NCI-H1694 (cell line): Measurements from ENCODE around the gene LMF1.

Experiments
- DNase-seq: peaks from one replicate; lab custom pipeline; 2025; lab: John Stamatoyannopoulos, UW

The LMF1 gene

GRCh38 chr16:1002399-1003166 lies 31.8 kb upstream of the LMF1 start:
- no peak for DNase-seq

- DNase-seq = no peak
Observed at GRCh38 chr16:1001096-1001495, 30.3 kb upstream of the LMF1 start.

DNA sequence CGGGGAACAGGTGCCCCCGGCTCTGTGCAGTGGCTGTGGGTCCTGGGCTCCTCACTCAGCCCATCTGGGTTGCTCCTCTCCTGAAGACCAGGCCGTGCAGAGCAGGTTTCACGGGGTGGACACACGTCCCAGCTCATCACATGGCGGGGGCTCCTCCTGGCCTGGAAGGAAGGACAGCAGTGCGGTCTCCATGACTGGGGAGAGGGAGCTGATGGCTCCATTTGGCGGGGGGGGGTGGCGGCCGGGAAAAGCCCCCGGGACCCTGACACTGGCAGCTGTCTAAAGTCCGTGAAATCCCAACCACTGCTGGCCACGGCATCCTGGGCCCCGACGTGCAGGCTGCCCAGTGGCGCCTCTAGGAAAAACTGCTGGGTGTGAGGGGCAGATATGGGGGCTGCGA lies 29.8 kb upstream of the LMF1 start:
- no peak for DNase-seq

GRCh38 chr16:999677-1000076 lies 28.9 kb upstream of the LMF1 start:
- DNase-seq = no peak

DNA sequence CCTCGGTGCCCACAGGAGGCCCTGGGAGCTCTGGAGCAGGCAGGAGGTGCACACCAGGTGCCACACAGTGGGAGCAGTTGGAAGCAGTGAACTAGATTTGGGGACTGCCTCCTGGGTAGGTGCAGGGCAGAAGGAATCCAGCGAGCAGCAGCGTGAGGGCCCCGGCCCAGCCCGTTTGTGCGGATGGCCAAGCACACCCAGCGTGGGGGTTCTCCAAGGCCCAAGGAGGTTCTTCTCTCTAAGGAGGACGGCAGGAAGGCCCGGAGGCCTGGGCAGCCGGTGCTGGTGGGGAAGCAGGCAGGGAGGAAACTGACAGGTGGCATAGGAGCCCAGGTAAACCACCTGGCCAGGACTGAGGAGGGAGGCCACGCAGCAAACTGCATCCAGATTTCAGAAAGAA lies 27.8 kb upstream of the LMF1 start:
- DNase-seq = no peak

DNA sequence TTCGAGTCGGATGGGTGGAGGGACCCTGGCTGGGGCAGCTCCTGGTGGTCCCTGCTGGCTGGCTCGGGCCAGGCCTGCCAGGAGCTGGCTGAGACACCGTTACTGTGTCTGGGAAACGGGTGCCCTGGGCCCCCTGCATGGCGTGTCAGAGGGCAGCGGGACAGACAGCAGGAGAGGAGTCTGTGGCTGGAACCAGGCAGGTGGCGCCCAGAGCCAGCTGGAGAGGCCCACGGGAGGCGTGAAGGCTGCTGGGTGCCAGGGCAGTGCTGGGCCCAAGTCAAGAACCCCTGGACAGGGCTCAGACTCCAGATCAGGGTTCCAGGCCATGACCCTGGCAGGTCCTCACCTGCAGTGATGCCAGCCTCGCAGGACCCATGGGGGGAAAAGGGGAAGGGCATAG lies 27.4 kb upstream of the LMF1 start:
- no peak for DNase-seq

DNA sequence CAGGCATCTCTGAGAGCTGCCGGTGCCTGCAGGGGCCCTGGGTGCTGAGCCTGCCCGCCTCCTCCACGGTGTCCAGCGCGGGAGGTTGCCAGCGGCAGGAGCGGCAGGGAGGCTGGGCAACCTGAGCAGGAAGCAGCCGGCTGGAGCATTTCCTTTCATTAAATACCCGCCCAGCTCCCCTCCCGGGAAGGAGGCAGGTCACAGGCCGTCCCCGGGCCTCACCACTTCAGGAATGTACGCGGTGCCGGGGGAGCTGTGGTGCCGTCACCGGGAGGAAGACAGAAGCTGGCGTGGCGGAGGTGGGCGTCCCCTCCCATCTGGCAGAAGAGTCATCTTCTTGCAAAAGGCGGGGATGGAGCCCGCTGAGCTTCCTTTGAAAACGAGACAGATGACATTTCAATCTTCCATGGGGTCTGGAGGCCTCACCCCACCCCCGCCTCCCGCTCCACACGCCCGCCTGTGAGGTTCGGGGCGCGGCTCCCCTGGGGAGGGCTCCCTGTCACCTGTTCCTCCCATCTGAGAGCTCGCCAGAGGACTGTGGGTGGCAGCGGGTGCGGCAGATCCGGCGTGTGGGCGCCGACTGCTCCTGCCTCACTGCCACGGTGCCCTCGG lies 26.8 kb upstream of the LMF1 start:
- DNase-seq = no peak

DNA sequence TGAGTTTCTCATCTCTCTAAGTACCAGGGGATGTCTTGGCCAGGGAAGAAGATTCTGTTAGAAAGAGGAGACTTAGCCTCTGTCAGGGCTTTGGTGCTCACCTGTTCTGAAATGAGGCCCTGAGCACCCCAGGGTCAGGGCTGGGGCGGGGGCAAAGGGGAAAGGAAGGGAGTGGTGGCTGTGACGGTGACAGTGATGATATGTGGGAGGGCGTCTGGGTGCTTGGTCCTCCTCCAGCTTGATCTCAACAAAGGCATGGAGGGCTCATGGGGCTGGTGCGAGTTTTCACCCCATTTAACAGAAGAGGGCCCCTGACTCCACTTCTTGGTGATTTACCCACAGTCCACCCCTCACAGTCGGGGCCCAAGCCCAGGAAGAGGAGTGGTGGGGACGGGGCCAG lies 25.9 kb upstream of the LMF1 start:
- DNase-seq = no peak

DNA sequence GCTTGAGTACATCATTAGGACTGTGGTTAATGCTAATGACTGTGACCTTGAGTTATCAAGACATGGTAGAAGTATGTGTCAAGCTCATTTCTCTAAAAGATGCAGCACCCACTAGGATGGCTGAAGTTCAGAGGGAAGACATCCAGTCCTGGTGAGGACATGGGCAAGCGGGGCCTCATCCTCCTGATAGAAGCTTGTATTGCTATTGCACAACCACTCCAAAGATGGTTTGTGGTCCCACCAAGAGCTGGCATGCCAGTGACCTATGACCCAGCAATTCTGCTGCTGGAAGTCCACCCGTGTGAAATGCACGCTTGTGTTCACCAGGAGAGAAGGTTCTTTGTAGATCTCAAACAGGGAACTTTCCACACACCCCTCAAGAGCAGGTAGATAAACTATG lies 25.0 kb upstream of the LMF1 start:
- DNase-seq = no peak

- DNase-seq = no peak
Observed at GRCh38 chr16:995087-995486, 24.3 kb upstream of the LMF1 start.

DNA sequence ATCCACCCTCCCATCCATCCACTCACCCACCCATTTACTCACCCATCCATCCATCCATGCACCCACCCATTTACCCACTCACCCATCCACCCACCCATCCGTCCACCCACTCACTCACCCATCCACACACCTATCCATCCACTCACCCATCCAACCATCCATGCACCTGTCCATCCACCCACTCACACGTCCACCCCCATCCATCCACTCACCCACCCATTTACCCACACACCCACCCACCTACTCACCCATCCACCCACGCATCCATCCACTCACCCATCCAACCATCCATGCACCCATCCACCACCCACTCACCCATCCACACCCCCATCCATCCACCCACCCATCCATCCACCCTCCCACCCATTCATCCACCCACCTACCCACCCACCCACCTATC lies 22.9 kb upstream of the LMF1 start:
- DNase-seq = no peak

- DNase-seq = no peak
Observed at GRCh38 chr16:991773-992172, 21.0 kb upstream of the LMF1 start.

DNA sequence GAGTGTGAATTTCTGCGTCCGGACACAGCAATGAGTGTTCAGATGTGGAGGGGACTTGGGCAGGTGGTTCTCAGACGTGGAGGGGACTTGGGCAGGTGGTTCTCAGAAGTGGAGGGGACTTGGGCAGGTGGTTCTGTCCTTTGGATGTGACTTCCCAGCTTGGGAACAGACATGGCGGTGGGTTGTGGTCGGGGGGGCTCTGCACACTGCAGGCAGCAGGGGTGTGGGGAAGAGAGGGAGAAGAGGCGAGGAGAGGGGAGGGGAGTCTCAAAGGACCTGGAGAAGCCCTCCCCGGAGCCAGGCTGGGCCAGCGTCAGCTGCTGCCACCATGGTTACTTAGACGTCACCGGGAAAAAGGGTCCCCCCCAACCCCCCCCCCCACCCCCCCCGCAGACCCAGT lies 20.6 kb upstream of the LMF1 start:
- DNase-seq = no peak

DNA sequence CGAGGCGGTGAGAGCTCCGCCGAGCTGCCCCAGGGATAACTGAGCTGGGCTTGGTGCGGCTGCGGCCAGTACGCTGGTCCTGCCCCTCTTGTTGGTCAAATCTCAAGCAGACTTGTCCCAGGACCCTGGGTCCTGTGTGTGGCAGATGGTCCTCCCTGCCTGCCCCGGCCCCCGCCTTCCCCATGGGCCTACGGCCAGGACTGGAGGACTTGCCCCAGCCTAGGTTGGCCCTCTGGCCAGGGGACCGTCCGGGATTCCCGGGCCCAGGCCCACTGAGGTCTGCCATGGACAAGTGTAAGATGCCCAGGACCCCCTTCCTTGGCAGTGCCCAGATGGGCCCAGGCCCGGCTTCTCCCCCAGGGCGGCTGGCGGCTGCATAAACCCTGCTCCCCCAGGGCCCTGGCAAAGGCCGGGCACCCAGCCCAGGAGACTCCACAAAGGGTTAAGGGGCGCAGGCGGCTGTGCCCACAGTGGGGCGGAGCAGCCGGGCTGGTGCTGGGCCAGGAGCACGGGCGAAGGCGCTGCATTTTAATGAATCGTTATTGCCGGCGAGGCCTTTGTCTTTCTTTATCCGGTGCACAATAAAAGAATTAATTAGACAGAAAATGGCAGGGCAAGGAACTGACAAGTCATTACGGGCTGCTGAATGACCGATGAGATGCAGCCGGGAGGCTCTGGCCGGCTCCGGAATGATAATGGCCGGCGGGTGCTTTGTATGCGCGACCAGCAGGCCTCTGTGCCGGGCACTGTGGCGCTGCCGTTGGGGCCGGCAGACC lies 19.9 kb upstream of the LMF1 start:
- DNase-seq = no peak

DNA sequence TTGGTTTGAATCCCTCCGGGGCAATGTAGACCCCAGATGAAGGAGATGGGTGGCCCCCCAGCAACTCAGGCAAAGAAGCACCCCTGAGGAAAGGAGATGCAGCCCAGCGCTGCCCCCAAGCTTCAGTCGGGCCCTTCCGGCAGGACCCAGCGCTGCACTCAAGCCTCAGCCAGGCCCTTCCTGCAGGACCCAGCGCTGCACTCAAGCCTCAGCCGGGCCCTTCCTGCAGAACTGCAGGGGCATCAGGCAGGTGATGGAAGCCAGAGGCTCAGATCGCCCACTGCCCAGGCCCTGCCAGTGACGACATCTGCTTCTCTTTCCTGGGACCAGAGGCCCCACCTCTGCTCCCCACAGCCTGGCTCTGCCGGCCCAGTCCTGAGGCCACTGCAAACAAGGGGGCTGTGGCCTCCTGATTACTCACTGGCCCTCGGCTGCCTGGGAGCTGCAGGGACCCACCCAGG lies 18.6 kb upstream of the LMF1 start:
- no peak for DNase-seq

GRCh38 chr16:988471-989353 lies 17.9 kb upstream of the LMF1 start:
- no peak for DNase-seq

DNA sequence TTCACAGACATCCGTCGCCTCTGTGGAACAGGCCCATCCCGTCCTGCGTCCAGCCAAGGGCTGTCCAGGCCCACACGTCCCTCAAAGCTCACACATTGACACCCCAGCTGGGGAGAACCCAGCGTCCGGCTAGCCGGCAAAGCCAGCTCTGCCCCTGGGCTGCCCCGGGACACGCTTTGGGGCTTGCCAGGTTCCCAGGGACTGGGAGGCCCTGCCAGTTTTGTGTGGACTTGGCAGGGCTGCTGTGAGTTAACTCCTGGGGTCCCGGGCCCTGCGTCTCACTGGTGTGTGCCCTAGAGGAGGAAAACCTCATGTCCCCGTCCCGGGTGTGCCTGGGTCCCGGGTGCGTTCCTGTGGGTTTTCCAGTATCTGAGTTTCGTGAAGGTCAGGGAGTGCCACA lies 17.1 kb upstream of the LMF1 start:
- DNase-seq = no peak

- no peak for DNase-seq
Observed at GRCh38 chr16:986925-987582, 16.3 kb upstream of the LMF1 start.

- no peak for DNase-seq
Observed at GRCh38 chr16:986411-986810, 15.6 kb upstream of the LMF1 start.

GRCh38 chr16:985646-986400 lies 15.0 kb upstream of the LMF1 start:
- DNase-seq = no peak
